ENCODE results near the gene DOK7. TPM values are rescaled to one million over a fixed set of nuclear protein-coding genes. Genes with fewer than 3 reads are reported as not detected.

Gene DOK7
- total RNA-seq, 2 experiments from 2014 or later, result not detected

GRCh38 chr4:3499710-3500109 is 36.6 kb downstream of the DOK7 start:
- Histone ChIP-seq H3K36me3 (ENCODE audit: insufficient read depth, low read length) (peaks cover 19% of the 10 kb centered on the region), H3K4me3 (ENCODE audit: low read length) (no peak overlapping the region), H3K27ac (ENCODE audit: low read depth in 1 of 2, low read length in 2 of 2) (no peak overlapping the region), H3K27me3 (ENCODE audit: control insufficient read depth in 1 of 2, insufficient read depth in 2 of 2, low read length in 2 of 2) (peaks cover 4 to 13% of the 10 kb centered on the region in 2 experiments), H3K4me1 (ENCODE audit: insufficient read depth, low read length) (no peaks in the 10 kb centered on the region), H3K9me3 (ENCODE audit: control insufficient read depth in 1 of 2, insufficient read depth in 1 of 2, low read length in 2 of 2) (peaks cover 0 to 4% of the 10 kb centered on the region in 2 experiments)
- no peak overlapping the region for H3K27ac Mint-ChIP-seq
- no peak for DNase-seq
- ATAC-seq (ENCODE audit: poor library complexity), result no peak
- no peaks in the 10 kb centered on the region for H3K9me3 Mint-ChIP-seq
- POLR2A ChIA-PET, result no interaction called here
- no peaks in the 10 kb centered on the region for H3K27me3 Mint-ChIP-seq
- H3K4me3 Mint-ChIP-seq, result no peak overlapping the region
- TF ChIP-seq CTCF (IDR thresholded peaks at IDR 0.05), result no peak
- CTCF ChIA-PET, result no interaction called here
- intact Hi-C loops (cut with DNase I, micrococcal nuclease), result no loop called here
- H3K36me3 Mint-ChIP-seq (ENCODE audit: low read depth), result peaks cover 19% of the 10 kb centered on the region
- no peaks in the 10 kb centered on the region for H3K4me1 Mint-ChIP-seq (ENCODE audit: low read depth)

GRCh38 chr4:3500111-3500510 is 37.0 kb downstream of the DOK7 start:
- H3K9me3 ChIP-seq (ENCODE audit: control insufficient read depth in 1 of 2, insufficient read depth in 1 of 2, low read length in 2 of 2), result peaks cover 0 to 4% of the 10 kb centered on the region in 2 experiments
- Mint-ChIP-seq H3K4me1 (ENCODE audit: low read depth) (no peaks in the 10 kb centered on the region), H3K36me3 (ENCODE audit: low read depth) (peaks cover 19% of the 10 kb centered on the region), H3K9me3 (no peaks in the 10 kb centered on the region), H3K27ac (no peak overlapping the region), H3K27me3 (no peaks in the 10 kb centered on the region), H3K4me3 (no peak overlapping the region)
- intact Hi-C loops (cut with DNase I, micrococcal nuclease), result no loop called here
- DNase-seq (no peak), ATAC-seq (ENCODE audit: poor library complexity) (no peak)
- peaks cover 4 to 9% of the 10 kb centered on the region in 2 experiments for H3K27me3 ChIP-seq (ENCODE audit: control insufficient read depth in 1 of 2, insufficient read depth in 2 of 2, low read length in 2 of 2)
- H3K4me3 ChIP-seq (ENCODE audit: low read length), result no peak overlapping the region
- no peaks in the 10 kb centered on the region for H3K4me1 ChIP-seq (ENCODE audit: insufficient read depth, low read length)
- ChIA-PET CTCF (no interaction called here), POLR2A (no interaction called here)
- H3K36me3 ChIP-seq (ENCODE audit: insufficient read depth, low read length), result peaks cover 22% of the 10 kb centered on the region
- TF ChIP-seq CTCF (IDR thresholded peaks at IDR 0.05), result no peak
- H3K27ac ChIP-seq (ENCODE audit: low read depth in 1 of 2, low read length in 2 of 2), result no peak overlapping the region

- no peak overlapping the region for H3K27ac ChIP-seq (ENCODE audit: low read depth in 1 of 2, low read length in 2 of 2)
- no peak overlapping the region for H3K4me3 ChIP-seq (ENCODE audit: low read length)
These were observed 37.6 kb downstream of the DOK7 start for GRCh38 chr4:3500634-3501101.

More at GRCh38 chr4:3500634-3501101, 37.6 kb downstream of the DOK7 start:
- intact Hi-C loops (cut with DNase I, micrococcal nuclease), result no loop called here
- ChIA-PET CTCF (no interaction called here), POLR2A (no interaction called here)
- no peak overlapping the region for H3K4me3 Mint-ChIP-seq
- H3K27me3 ChIP-seq (ENCODE audit: control insufficient read depth in 1 of 2, insufficient read depth in 2 of 2, low read length in 2 of 2), result peaks cover 0 to 6% of the 10 kb centered on the region in 2 experiments
- no peaks in the 10 kb centered on the region for H3K27me3 Mint-ChIP-seq
- no peak for TF ChIP-seq CTCF (IDR thresholded peaks at IDR 0.05)
- DNase-seq, result no peak
- H3K36me3 Mint-ChIP-seq (ENCODE audit: low read depth), result peaks cover 24% of the 10 kb centered on the region
- H3K9me3 Mint-ChIP-seq, result no peaks in the 10 kb centered on the region
- H3K27ac Mint-ChIP-seq, result no peak overlapping the region
- H3K36me3 ChIP-seq (ENCODE audit: insufficient read depth, low read length), result peaks cover 27% of the 10 kb centered on the region
- no peaks in the 10 kb centered on the region for H3K4me1 Mint-ChIP-seq (ENCODE audit: low read depth)
- no peak for ATAC-seq (ENCODE audit: poor library complexity)
- no peaks in the 10 kb centered on the region for H3K4me1 ChIP-seq (ENCODE audit: insufficient read depth, low read length)
- H3K9me3 ChIP-seq (ENCODE audit: control insufficient read depth in 1 of 2, insufficient read depth in 1 of 2, low read length in 2 of 2), result no peaks in the 10 kb centered on the region

Data from CD4-positive, alpha-beta T cell (primary cell).